ENCODE results near the gene PIWIL4. TPM values are rescaled to one million over a fixed set of nuclear protein-coding genes. Genes with fewer than 3 reads are reported as not detected.

PIWIL4 gene
- total RNA-seq, 2 donors from 2014 or later: 0.16 to 0.35 TPM

DNA sequence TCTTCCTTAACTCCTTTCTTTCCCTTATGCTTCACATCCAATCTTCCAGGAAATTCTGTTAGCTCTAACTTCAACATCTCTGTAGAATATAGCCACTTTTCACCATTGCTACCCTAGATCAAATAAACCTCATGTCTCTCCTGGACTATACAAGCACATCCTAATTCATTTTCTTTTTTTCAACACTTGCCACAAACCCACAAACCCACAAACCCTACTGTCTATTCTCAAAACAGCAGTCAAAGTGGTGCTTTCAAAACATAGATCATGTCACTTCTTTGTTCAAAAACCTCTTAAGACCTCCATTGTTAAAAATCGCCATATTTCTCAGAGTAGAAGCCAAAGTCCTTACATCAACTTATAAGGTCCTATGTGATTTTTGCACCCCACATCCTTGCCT lies 94.3 kb downstream of the PIWIL4 start:
- DNase-seq (ENCODE audit: low spot score in 2 of 2) (no peak), ATAC-seq (no peak)
- no peak overlapping the region for H3K27ac Mint-ChIP-seq
- H3K36me3 Mint-ChIP-seq: no peaks in the 10 kb centered on the region
- H3K9me3 Mint-ChIP-seq: no peaks in the 10 kb centered on the region

GRCh38 chr11:94662065-94662779 lies 95.1 kb downstream of the PIWIL4 start:
- H3K36me3 Mint-ChIP-seq: no peaks in the 10 kb centered on the region
- no peak for ATAC-seq
- H3K27ac Mint-ChIP-seq: no peak overlapping the region
- no peak for DNase-seq (ENCODE audit: low spot score in 2 of 2)
- H3K9me3 Mint-ChIP-seq: no peaks in the 10 kb centered on the region

- ATAC-seq: no peak
- no peaks in the 10 kb centered on the region for H3K9me3 Mint-ChIP-seq
- no peak for DNase-seq (ENCODE audit: low spot score in 2 of 2)
- H3K27ac Mint-ChIP-seq: no peak overlapping the region
- H3K36me3 Mint-ChIP-seq: no peaks in the 10 kb centered on the region
These were observed 95.8 kb downstream of the PIWIL4 start for GRCh38 chr11:94662846-94663390.

DNA sequence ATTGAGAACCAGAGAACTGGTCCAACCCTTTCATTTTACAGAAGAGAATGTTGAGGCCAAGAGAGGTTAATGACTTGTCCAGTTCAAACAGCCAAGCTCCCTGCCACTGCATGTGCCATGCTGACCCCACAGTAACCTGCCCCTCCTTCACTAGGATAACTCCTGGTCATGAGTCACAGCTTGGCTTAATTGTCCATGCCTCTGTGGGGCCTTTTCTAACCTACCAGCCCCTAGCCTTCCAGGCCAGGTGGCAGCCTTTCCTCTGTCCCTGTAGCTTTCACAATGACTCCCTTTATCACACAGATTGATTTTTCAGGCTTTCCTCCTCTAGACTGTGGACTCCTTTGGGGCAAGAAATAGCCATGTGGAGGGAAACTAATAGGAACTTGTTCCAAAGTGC lies 97.2 kb downstream of the PIWIL4 start:
- no peaks in the 10 kb centered on the region for H3K9me3 Mint-ChIP-seq
- no peak for DNase-seq (ENCODE audit: low spot score in 2 of 2)
- H3K36me3 Mint-ChIP-seq: no peaks in the 10 kb centered on the region
- no peak for ATAC-seq
- H3K27ac Mint-ChIP-seq: no peak overlapping the region

DNA sequence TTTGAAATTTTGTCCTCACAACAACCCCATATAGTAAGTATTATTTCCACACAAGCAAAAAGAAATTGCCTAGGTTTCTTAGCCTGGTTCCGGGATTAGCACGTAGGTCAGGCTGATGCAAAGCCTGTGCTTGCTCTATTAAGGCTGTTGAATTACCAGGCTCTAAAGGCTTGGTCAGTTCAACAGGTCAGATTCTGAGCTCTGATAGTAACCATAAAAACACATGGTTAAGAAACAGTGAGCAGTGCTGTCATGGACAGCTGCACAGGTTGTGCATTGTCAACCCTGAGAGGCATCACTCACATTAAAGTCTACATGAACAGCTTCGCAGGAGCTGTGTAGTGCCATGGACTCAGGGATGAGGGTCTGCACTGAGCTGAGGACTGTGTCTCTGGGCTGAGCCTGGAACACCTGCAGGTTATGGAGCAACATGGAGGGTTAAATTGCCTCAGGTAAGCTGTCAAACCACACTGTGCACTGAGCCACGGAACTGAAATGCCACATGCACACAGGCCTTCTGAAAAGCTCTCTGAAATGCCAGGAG lies 98.0 kb downstream of the PIWIL4 start:
- DNase-seq (ENCODE audit: low spot score in 2 of 2) (no peak), ATAC-seq (no peak)
- Mint-ChIP-seq H3K27ac (no peak overlapping the region), H3K9me3 (no peaks in the 10 kb centered on the region), H3K36me3 (no peaks in the 10 kb centered on the region)

- no peaks in the 10 kb centered on the region for H3K9me3 Mint-ChIP-seq
- H3K36me3 Mint-ChIP-seq: no peaks in the 10 kb centered on the region
- DNase-seq (ENCODE audit: low spot score in 2 of 2): no peak
- no peak for ATAC-seq
- H3K27ac Mint-ChIP-seq: no peak overlapping the region
These were observed 99.9 kb downstream of the PIWIL4 start for GRCh38 chr11:94666792-94667721.

DNA sequence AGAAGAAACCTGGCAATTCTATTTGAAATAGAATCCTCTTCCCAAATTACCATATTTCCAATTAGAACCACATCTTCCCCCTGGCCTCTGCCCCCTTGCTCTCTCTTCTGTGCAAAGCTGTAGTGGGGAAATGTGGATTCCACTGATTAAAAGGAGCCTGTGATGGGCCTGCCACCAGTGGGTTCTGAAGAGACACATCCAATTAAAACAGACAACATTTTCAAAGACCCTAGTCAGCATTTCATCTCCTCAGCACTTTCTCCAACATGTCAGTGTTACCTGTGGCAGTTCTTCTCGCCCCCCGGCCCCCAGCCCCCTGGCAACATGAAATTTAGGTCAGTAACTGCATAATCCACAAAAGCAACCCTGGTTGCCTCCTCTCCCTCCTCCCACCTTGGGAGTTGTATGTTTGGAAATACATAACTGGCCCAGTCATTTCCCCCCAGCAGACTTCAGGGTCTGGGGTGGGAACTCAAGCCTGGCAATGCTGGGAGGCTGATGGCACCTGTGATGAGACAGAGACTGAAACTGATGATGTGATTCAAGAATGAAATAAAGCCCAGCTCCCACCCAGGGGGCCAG lies 101.1 kb downstream of the PIWIL4 start:
- no peak for DNase-seq (ENCODE audit: low spot score in 2 of 2)
- Mint-ChIP-seq H3K36me3 (no peaks in the 10 kb centered on the region), H3K9me3 (no peaks in the 10 kb centered on the region), H3K27ac (peak overlapping the region in 1 of 2 donors; percentile 32)
- ATAC-seq: no peak

- ATAC-seq (no peak), DNase-seq (ENCODE audit: low spot score in 2 of 2) (no peak)
- H3K36me3 Mint-ChIP-seq: no peaks in the 10 kb centered on the region
- no peaks in the 10 kb centered on the region for H3K9me3 Mint-ChIP-seq
- H3K27ac Mint-ChIP-seq: no peak overlapping the region
These were observed 101.9 kb downstream of the PIWIL4 start for GRCh38 chr11:94669023-94669422.

Other genes with a start within 250 kb of the PIWIL4 start
- under 1 TPM in 1 of 2 donors, not detected in 1; 0.11 TPM for gene GPR83, start 165.9 kb upstream of the PIWIL4 start, total RNA-seq
- gene MRE11, start 73.5 kb upstream of the PIWIL4 start, total RNA-seq: 10 to 100 TPM; 50.7 to 53.1 TPM
- 10 to 100 TPM; 18.1 to 22.8 TPM for gene ANKRD49, start 73.4 kb upstream of the PIWIL4 start, total RNA-seq
- not detected for gene C11orf97, start 54.9 kb upstream of the PIWIL4 start, total RNA-seq
- 1 to 10 TPM; 2.7 to 5.4 TPM for gene FUT4, start 23.4 kb upstream of the PIWIL4 start, total RNA-seq
- 1 to 10 TPM in 1 of 2 donors, under 1 TPM in 1; 0.25 to 1.2 TPM for gene AMOTL1, start 201.0 kb downstream of the PIWIL4 start, total RNA-seq